Small intestine (tissue), 7 donors: ENCODE data around the gene FUOM. TPM values are rescaled to one million over a fixed set of nuclear protein-coding genes. Genes with fewer than 3 reads are reported as not detected.
A peak's percentile ranks its signal among the peaks of the same experiment; 100 is the strongest.

Experiments
- DNase-seq, 2 donors: peaks; one replicate each; pipeline versions ENCODE4 v3.0.0 to v3.0.0-alpha.2; 2013
- FAIRE-seq: peaks from 2 replicates; lab custom pipeline; 2012; peaks lifted over from hg19 to GRCh38; lab: Jason Lieb, UNC
- H3K27ac ChIP-seq, 3 donors: one replicate each; pipeline ENCODE4 v1.5.1; 2013; ENCODE audit warnings: low read length in 2 of 3, mild to moderate bottlenecking in 2 of 3, control low read depth in 1 of 3, inconsistent platforms in 1 of 3, low read depth in 1 of 3, moderate library complexity in 1 of 3
- H3K27me3 ChIP-seq, 3 donors: one replicate each; pipeline ENCODE4 v1.6.1; 2013; ENCODE audit warnings: low read length in 3 of 3, inconsistent platforms in 1 of 3; ENCODE audit not compliant: control insufficient read depth in 3 of 3, insufficient read depth in 3 of 3
- H3K36me3 ChIP-seq, 3 donors: one replicate each; pipeline ENCODE4 v1.6.1; 2013; ENCODE audit warnings: low read length in 3 of 3, inconsistent platforms in 1 of 3, low read depth in 1 of 3, mild to moderate bottlenecking in 1 of 3, moderate library complexity in 1 of 3; ENCODE audit not compliant: control insufficient read depth in 3 of 3, insufficient read depth in 2 of 3
- H3K4me1 ChIP-seq, 3 donors: one replicate each; pipeline ENCODE4 v1.6.1; 2013; ENCODE audit warnings: low read length in 2 of 3, inconsistent platforms in 1 of 3, low read depth in 1 of 3, mild to moderate bottlenecking in 1 of 3, moderate library complexity in 1 of 3; ENCODE audit not compliant: control insufficient read depth in 3 of 3, insufficient read depth in 2 of 3
- H3K4me3 ChIP-seq, 3 donors: one replicate each; pipeline ENCODE4 v1.5.1; 2013; ENCODE audit warnings: low read length in 3 of 3, control low read depth in 1 of 3, inconsistent platforms in 1 of 3, low read depth in 1 of 3, mild to moderate bottlenecking in 1 of 3, moderate library complexity in 1 of 3
- H3K9me3 ChIP-seq, 2 donors: one replicate each; pipeline ENCODE4 v1.6.1; 2013; ENCODE audit warnings: low read depth in 1 of 2, low read length in 1 of 2; ENCODE audit not compliant: control insufficient read depth in 2 of 2, insufficient read depth in 1 of 2
- WGBS, 3 donors: extraction: QIAGEN DNeasy Blood & Tissue Kit; methylation state at CpG; one replicate each; pipeline ENCODE4 v1.1.7; 2013; 5-methylcytosine and 5-hydroxymethylcytosine counted together
- polyA plus RNA-seq, 4 donors: library from polyadenylated mRNA; stranded (reverse) in 3 of 4; unstranded in 1 of 4; fragments of 200-250 nt in 3 of 4; fragments of 120-200 nt in 1 of 4; gene quantifications; one replicate each; pipeline versions ENCODE4 v1.2.1 to v1.2.3, GENCODE V29; 2013
- donor health status: healthy with polysubstance abuse.
- donor health status: control.
- donor health status: control.
- donor health status: Bipolar disorder and iron deficiency.
- donor health status: healthy.

The FUOM gene
- polyA plus RNA-seq, 4 donors, result 62.5 to 320 (median 165) TPM

- WGBS, 3 donors, result 95 to 97% (median 97%) methylated on average over 2 of the region's 2 CpGs
- Histone ChIP-seq H3K27me3 (no peaks in the 10 kb centered on the region), H3K9me3 (no peaks in the 10 kb centered on the region), H3K4me1 (peaks cover 0 to 2% (median 0%) of the 10 kb centered on the region in 3 donors), H3K4me3 (no peak overlapping the region), H3K36me3 (peaks cover 0 to 26% (median 7%) of the 10 kb centered on the region in 3 donors), H3K27ac (no peak overlapping the region)
- no peak for FAIRE-seq
- no peak for DNase-seq
Observed at GRCh38 chr10:133385214-133385613, 27.4 kb upstream of the FUOM start.

DNA sequence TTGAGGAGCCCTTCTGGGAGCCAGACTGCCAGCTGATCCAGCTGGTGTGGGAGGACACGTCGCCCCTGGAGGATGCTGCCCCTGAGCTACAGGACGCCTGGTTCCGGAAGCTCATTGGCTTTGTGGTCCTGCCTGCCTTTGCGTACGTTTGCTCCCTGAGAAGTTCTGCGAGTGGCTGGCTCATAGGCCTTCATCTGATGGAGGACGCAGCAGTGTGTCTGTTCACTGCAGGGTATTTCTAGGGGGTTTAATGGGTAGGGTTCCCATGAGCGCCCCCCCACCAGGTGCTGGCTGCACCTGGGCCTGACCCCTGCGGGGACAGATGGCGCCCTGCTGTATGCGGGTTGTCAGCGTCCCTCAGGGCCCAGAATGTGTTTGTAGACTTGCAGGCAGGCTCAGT is 26.3 kb upstream of the FUOM start:
- Histone ChIP-seq H3K27me3 (no peaks in the 10 kb centered on the region), H3K36me3 (peaks cover 0 to 19% (median 7%) of the 10 kb centered on the region in 3 donors), H3K4me3 (no peak overlapping the region), H3K9me3 (no peaks in the 10 kb centered on the region), H3K4me1 (peaks cover 0 to 4% (median 0%) of the 10 kb centered on the region in 3 donors), H3K27ac (no peak overlapping the region)
- no peak for FAIRE-seq
- DNase-seq, result no peak
- 91 to 94% (median 93%) methylated on average over 13 of the region's 13 CpGs for WGBS, 3 donors

GRCh38 chr10:133383551-133383950 is 25.7 kb upstream of the FUOM start:
- no peaks in the 10 kb centered on the region for H3K9me3 ChIP-seq
- no peak overlapping the region for H3K4me3 ChIP-seq
- 93 to 98% (median 96%) methylated on average over 4 of the region's 4 CpGs for WGBS, 3 donors
- H3K27me3 ChIP-seq, result no peaks in the 10 kb centered on the region
- DNase-seq, result no peak
- no peak for FAIRE-seq
- H3K36me3 ChIP-seq, result peaks cover 0 to 19% (median 7%) of the 10 kb centered on the region in 3 donors
- peaks cover 0 to 4% (median 0%) of the 10 kb centered on the region in 3 donors for H3K4me1 ChIP-seq
- H3K27ac ChIP-seq, result no peak overlapping the region

DNA sequence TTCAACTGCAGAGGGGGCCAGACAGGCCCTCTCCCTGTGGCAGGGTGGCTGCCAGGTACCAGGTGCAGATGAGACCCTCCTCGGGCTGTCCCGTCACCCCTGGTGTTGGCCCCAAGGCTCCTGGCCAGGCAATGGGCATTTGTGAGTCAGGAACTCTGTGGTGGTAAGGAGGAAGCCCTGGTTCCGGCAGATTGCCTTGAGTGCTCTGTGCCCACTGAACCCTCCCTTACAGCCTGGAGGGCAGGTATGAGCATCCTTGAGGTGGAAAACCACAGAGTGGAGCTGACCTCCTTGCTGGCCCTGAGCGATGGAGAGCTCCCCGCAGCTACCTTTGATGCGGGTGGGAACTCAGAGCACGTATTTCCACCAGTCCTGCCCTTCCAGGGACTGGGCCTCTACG is 23.2 kb upstream of the FUOM start:
- peaks cover 0 to 13% (median 4%) of the 10 kb centered on the region in 3 donors for H3K4me1 ChIP-seq
- H3K36me3 ChIP-seq, result peaks cover 0 to 16% (median 7%) of the 10 kb centered on the region in 3 donors
- H3K27ac ChIP-seq, result no peak overlapping the region
- H3K9me3 ChIP-seq, result no peaks in the 10 kb centered on the region
- no peak overlapping the region for H3K4me3 ChIP-seq
- WGBS, 3 donors, result 88% methylated on average over 8 of the region's 8 CpGs
- H3K27me3 ChIP-seq, result no peaks in the 10 kb centered on the region
- DNase-seq, result no peak
- FAIRE-seq, result no peak

DNA sequence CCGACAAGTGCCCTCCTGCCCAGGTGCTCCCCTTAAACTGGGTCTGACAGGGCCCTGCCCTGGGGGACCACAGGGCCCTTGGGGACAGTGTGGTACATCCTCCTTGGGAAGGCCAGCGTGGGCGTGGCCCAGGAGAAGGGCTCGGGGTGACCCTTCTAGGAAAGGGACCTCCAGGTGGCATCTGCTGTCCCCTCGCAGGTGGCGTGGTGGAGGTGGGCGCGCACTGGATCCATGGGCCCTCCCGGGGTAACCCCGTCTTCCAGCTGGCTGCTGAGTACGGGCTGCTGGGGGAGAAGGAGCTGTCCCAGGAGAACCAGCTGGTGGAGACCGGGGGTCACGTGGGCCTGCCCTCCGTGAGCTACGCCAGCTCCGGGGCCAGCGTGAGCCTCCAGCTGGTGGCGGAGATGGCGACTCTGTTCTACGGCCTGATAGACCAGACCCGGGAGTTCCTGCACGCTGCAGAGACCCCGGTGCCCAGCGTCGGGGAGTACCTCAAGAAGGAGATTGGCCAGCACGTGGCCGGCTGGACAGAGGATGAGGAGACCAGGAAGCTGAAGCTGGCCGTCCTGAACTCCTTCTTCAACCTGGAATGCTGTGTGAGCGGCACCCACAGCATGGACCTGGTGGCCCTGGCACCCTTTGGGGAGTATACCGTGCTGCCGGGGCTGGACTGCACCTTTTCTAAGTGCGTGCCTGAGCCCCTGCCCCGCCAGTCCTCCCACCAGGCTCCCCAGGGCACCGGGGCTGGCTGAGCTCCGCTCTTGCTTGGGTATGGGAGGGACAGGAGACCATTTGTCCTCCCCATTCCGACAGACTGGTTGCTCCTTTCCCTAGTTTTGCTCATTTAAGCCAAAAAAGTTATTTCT is 22.2 kb upstream of the FUOM start:
- Histone ChIP-seq H3K9me3 (no peaks in the 10 kb centered on the region), H3K4me1 (peaks cover 0 to 13% (median 4%) of the 10 kb centered on the region in 3 donors), H3K27me3 (no peaks in the 10 kb centered on the region), H3K4me3 (peak overlapping the region; percentile 50 to 64 (median 50)), H3K36me3 (peaks cover 0 to 16% (median 7%) of the 10 kb centered on the region in 3 donors), H3K27ac (no peak overlapping the region)
- DNase-seq (no peak), FAIRE-seq (no peak)
- 89 to 92% (median 92%) methylated on average over 34 to 36 of the region's 36 CpGs for WGBS, 3 donors

- DNase-seq (peak; percentile 56 to 80), FAIRE-seq (no peak)
- Histone ChIP-seq H3K9me3 (no peaks in the 10 kb centered on the region), H3K27me3 (no peaks in the 10 kb centered on the region), H3K36me3 (peaks cover 0 to 15% (median 2%) of the 10 kb centered on the region in 3 donors), H3K4me1 (peaks cover 0 to 13% (median 4%) of the 10 kb centered on the region in 3 donors), H3K4me3 (peak within 1 kb of the TSS; percentile 50 to 81 (median 62)), H3K27ac (peak within 1 kb of the TSS; percentile 89 to 100 (median 92))
- 1 to 4% (median 2%) methylated on average over 22 to 68 of the region's 78 CpGs for WGBS, 3 donors
Observed at GRCh38 chr10:133379152-133379800, 21.5 kb upstream of the FUOM start, which contains the start of gene PAOX. Gene PAOX (plus strand): TSS chr10:133379262. CDS start chr10:133379317, 55 bp downstream.

DNA sequence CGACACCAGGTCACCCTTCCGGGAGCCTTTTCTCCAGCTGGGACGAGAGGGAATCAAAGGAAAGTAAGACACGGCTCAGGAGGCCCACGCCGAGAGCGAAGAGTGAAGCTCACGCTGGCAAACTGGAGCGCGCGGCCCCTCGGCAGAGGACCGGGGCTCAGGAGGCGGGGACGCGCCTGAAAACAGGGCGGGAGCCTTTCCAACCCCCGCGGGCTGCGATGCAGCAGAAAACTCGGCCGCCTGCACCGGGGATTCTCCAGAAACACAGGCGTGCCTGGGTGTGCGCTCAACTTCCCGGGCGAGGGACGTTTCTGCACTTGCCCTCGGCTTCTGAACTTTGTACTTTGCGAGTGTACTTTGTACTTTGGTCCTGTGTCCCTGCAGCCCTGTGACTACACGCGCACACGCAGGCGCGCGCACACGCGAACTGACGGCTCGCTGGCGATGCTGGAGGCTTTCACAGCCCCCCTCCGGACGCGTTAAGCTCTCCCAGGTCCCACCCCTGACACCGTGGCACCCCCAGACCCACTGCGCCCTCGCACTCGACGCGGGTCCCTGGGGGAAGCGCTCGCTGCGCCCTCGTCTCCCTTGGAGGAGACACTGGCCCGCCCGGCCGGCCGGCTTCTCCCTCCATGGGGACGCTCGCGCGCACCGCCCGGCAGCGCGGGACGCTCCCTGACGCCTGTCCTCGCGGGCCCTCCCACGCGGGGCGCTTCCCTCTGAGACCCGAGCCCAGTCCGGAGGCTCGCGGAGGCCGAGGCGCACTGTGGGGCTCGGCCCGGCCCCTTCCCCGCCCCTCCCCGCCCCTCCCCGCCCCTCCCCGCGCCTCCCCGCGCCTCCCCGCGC is 20.7 kb upstream of the FUOM start:
- Histone ChIP-seq H3K36me3 (peaks cover 0 to 9% (median 0%) of the 10 kb centered on the region in 3 donors), H3K9me3 (no peaks in the 10 kb centered on the region), H3K27ac (peak overlapping the region; percentile 89 to 100 (median 92)), H3K27me3 (no peaks in the 10 kb centered on the region), H3K4me1 (peaks cover 0 to 13% (median 4%) of the 10 kb centered on the region in 3 donors), H3K4me3 (peak overlapping the region; percentile 36 to 81 (median 62))
- WGBS, 3 donors, result 0 to 1% (median 0%) methylated on average over 52 to 83 of the region's 90 CpGs
- peak; percentile 93 to 96 for DNase-seq
- FAIRE-seq, result no peak
